ENCODE results near the gene SPRTN. TPM values are rescaled to one million over a fixed set of nuclear protein-coding genes. Genes with fewer than 3 reads are reported as not detected.

SPRTN gene
- polyA plus RNA-seq, 5 donors: 12.0 to 17.6 (median 14.6) TPM

GRCh38 chr1:231372501-231372900, 34.4 kb downstream of the SPRTN start:
- no peak for DNase-seq

GRCh38 chr1:231374394-231374793, 36.3 kb downstream of the SPRTN start:
- DNase-seq: no peak

GRCh38 chr1:231376101-231376500, 38.0 kb downstream of the SPRTN start:
- no peak for DNase-seq

- no peak for DNase-seq
Observed at GRCh38 chr1:231376875-231377549, 38.9 kb downstream of the SPRTN start.

GRCh38 chr1:231381729-231382128, 43.6 kb downstream of the SPRTN start:
- DNase-seq: no peak

GRCh38 chr1:231382426-231382825, 44.3 kb downstream of the SPRTN start:
- DNase-seq: no peak

GRCh38 chr1:231383159-231383860, 45.2 kb downstream of the SPRTN start:
- no peak for DNase-seq

- DNase-seq: no peak
Observed at GRCh38 chr1:231384696-231385415, 46.8 kb downstream of the SPRTN start.

GRCh38 chr1:231385416-231385748, 47.3 kb downstream of the SPRTN start:
- no peak for DNase-seq

GRCh38 chr1:231386466-231386865, 48.4 kb downstream of the SPRTN start:
- no peak for DNase-seq

GRCh38 chr1:231387770-231388669, 49.9 kb downstream of the SPRTN start:
- no peak for DNase-seq

GRCh38 chr1:231390071-231390470, 52.0 kb downstream of the SPRTN start:
- DNase-seq: no peak

- DNase-seq: no peak
Observed at GRCh38 chr1:231392389-231393131, 54.5 kb downstream of the SPRTN start.

GRCh38 chr1:231393668-231394067, 55.6 kb downstream of the SPRTN start:
- DNase-seq: no peak

- DNase-seq: peak; percentile 28 to 46
Observed at GRCh38 chr1:231395076-231395997, 57.2 kb downstream of the SPRTN start.

- no peak for DNase-seq
Observed at GRCh38 chr1:231395998-231396390, 57.9 kb downstream of the SPRTN start.

GRCh38 chr1:231396643-231397042, 58.5 kb downstream of the SPRTN start:
- DNase-seq: no peak

- no peak for DNase-seq
Observed at GRCh38 chr1:231397886-231398671, 60.0 kb downstream of the SPRTN start.

- DNase-seq: no peak
Observed at GRCh38 chr1:231401478-231401877, 63.4 kb downstream of the SPRTN start.
